Common myeloid progenitor, CD34-positive (primary cell): ENCODE measurements around the gene KDM1B.
A peak's percentile ranks its signal among the peaks of the same experiment; 100 is the strongest.

Source experiments
- CTCF ChIA-PET: fragments of 350-600 bp; sonication (Branson Sonifier 250); formaldehyde crosslinking; loops from one replicate; lab custom pipeline; 2021; ENCODE audit warnings: antibody characterized with exemption; lab: Charles Lee
- POLR2A ChIA-PET: fragments of 350-600 bp; sonication (Branson Sonifier 250); formaldehyde crosslinking; loops from one replicate; lab custom pipeline; 2021; ENCODE audit warnings: antibody characterized with exemption; lab: Charles Lee
- DNase-seq, 3 donors: peaks; one replicate each; pipeline versions ENCODE4 v3.0.0 to v3.0.0-alpha.2; 2013
- H3K27ac ChIP-seq, 2 experiments: 1 replicate in 1 of 2; 2 replicates in 1 of 2; pipeline ENCODE4 v1.7.0; 2013; ENCODE audit warnings: inconsistent platforms in 2 of 2, low read length in 2 of 2, mild to moderate bottlenecking in 2 of 2, low read depth in 1 of 2, moderate library complexity in 1 of 2; ENCODE audit not compliant: severe bottlenecking in 2 of 2, insufficient read depth in 1 of 2, poor library complexity in 1 of 2
- H3K27me3 ChIP-seq, 5 experiments: replicated peaks in 2 of 5; 1 replicate in 3 of 5; 2 replicates in 2 of 5; pipeline versions ENCODE4 v1.6.1 to v1.7.0; 2013; ENCODE audit warnings: low read length in 4 of 5, mild to moderate bottlenecking in 2 of 5, moderate library complexity in 2 of 5, inconsistent platforms in 1 of 5; ENCODE audit not compliant: insufficient read depth in 5 of 5, control insufficient read depth in 4 of 5
- H3K36me3 ChIP-seq, 4 experiments: 1 replicate in 2 of 4; 2 replicates in 2 of 4; pipeline versions ENCODE4 v1.6.1 to v1.7.0; 2013; ENCODE audit warnings: low read length in 3 of 4, control low read depth in 1 of 4, mild to moderate bottlenecking in 1 of 4; ENCODE audit not compliant: control insufficient read depth in 4 of 4, insufficient read depth in 4 of 4
- H3K4me1 ChIP-seq, 4 experiments: 1 replicate in 3 of 4; 2 replicates in 1 of 4; pipeline versions ENCODE4 v1.6.1 to v1.7.1; 2013; ENCODE audit warnings: low read length in 3 of 4, mild to moderate bottlenecking in 3 of 4, control low read depth in 1 of 4, inconsistent platforms in 1 of 4, moderate library complexity in 1 of 4; ENCODE audit not compliant: control insufficient read depth in 4 of 4, insufficient read depth in 4 of 4; ENCODE audit errors: control extremely low read depth in 1 of 4
- H3K4me3 ChIP-seq, 7 experiments: 1 replicate in 4 of 7; 2 replicates in 3 of 7; pipeline versions ENCODE4 v1.5.1 to v1.7.0; 2013; ENCODE audit warnings: mild to moderate bottlenecking in 7 of 7, low read length in 6 of 7, moderate library complexity in 6 of 7, inconsistent platforms in 2 of 7, low read depth in 2 of 7, control low read depth in 1 of 7; ENCODE audit not compliant: insufficient read depth in 4 of 7, control insufficient read depth in 1 of 7; ENCODE audit errors: extremely low read depth in 1 of 7
- H3K9me3 ChIP-seq, 5 experiments: 1 replicate in 4 of 5; 2 replicates in 1 of 5; pipeline versions ENCODE4 v1.6.1 to v1.7.1; 2013; ENCODE audit warnings: low read length in 4 of 5, mild to moderate bottlenecking in 2 of 5, inconsistent platforms in 1 of 5, low read depth in 1 of 5, moderate library complexity in 1 of 5; ENCODE audit not compliant: control insufficient read depth in 4 of 5, insufficient read depth in 2 of 5; ENCODE audit errors: control extremely low read depth in 1 of 5
- WGBS: methylation state at CpG from one replicate; pipeline ENCODE4 v1.1.5; 2013; ENCODE audit not compliant: insufficient coverage; 5-methylcytosine and 5-hydroxymethylcytosine counted together

KDM1B gene

DNA sequence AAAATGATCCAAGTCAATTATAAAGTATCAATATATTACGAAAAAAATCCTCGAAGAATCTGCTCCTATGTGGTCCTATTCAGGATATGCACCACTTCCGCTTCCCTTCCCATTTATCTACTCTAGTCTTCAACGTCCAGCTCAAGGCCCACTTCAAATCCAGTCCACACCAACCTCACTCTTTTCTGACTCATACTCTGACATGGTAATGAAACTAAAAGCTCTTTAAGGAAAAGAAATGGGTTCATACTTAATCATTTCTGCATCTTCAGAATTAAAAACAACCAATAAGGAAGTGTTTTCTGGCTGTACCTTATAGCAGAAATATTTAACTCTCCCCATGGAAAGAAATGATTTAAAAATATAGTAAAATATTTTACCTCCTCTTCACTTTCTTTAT lies 94.0 kb downstream of the KDM1B start:
- Histone ChIP-seq H3K9me3 (no peaks in the 10 kb centered on the region), H3K4me3 (no peak overlapping the region), H3K36me3 (peaks cover 24 to 78% (median 56%) of the 10 kb centered on the region in 4 experiments), H3K27me3 (no peaks in the 10 kb centered on the region), H3K4me1 (no peaks in the 10 kb centered on the region), H3K27ac (peak overlapping the region in 1 of 2 experiments; percentile 15)
- WGBS, result 89% methylated on average over 3 of the region's 4 CpGs
- CTCF ChIA-PET, result no interaction called here
- POLR2A ChIA-PET, result no interaction called here
- DNase-seq, result no peak

DNA sequence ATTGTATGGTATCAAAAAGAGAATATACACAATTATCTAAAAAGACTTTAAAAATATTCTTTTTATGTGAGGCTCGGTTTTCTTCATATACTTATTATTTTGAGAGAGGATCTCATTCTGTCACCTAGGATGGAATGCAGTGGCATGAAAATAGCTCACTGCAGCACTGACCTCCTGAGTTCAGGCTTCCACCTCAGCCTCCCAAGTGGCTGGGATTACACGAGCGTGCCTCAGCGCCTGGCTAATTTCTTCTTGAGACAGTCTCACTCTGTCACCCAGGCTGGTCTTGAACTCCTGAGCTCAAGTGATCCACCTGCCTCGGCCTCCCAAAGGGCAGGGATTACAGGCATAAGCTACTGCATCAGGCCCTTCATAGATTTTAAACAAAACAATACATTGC lies 98.4 kb downstream of the KDM1B start:
- CTCF ChIA-PET, result no interaction called here
- Histone ChIP-seq H3K36me3 (peaks cover 30 to 74% (median 51%) of the 10 kb centered on the region in 4 experiments), H3K4me1 (no peaks in the 10 kb centered on the region), H3K27ac (no peak overlapping the region), H3K9me3 (no peaks in the 10 kb centered on the region), H3K4me3 (no peak overlapping the region), H3K27me3 (no peaks in the 10 kb centered on the region)
- DNase-seq, result no peak
- POLR2A ChIA-PET, result interaction anchor here (0.6 kb wide), 1 partner anchor 48 kb away, joined by 5 read pairs; no protein-coding TSS in a partner anchor
- 98% methylated on average over 4 of the region's 5 CpGs for WGBS

DNA sequence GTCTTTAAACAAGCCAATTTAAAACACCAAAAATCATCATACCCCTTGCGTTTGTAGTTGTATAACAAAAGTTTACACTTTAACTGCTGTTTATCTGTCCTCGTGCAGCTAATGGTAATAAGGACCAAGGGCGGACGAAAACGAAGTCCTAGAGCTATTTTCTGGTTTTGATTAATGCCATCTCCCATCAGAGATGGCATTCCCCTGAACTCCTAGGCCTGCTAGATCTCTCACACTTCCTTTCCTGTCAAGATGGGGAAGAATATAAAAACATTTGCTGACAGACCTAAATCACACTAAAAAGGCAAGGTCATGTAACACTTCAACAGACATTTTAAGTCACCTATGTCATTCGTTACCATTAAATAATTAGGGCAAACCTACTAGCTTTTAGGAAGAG lies 99.6 kb downstream of the KDM1B start:
- no peaks in the 10 kb centered on the region for H3K9me3 ChIP-seq
- POLR2A ChIA-PET, result no interaction called here
- CTCF ChIA-PET, result interaction anchor here (0.9 kb wide), 1 partner anchor 18 kb away, joined by 3 read pairs; no protein-coding TSS in a partner anchor
- peak overlapping the region in 1 of 2 experiments; percentile 41 for H3K27ac ChIP-seq
- peaks cover 24 to 71% (median 44%) of the 10 kb centered on the region in 4 experiments for H3K36me3 ChIP-seq
- H3K27me3 ChIP-seq, result no peaks in the 10 kb centered on the region
- whole genome bisulfite sequencing, result 84% methylated on average over 3 of the region's 6 CpGs
- H3K4me3 ChIP-seq, result no peak overlapping the region
- no peak for DNase-seq
- H3K4me1 ChIP-seq, result peaks cover 0 to 4% (median 0%) of the 10 kb centered on the region in 4 experiments

DNA sequence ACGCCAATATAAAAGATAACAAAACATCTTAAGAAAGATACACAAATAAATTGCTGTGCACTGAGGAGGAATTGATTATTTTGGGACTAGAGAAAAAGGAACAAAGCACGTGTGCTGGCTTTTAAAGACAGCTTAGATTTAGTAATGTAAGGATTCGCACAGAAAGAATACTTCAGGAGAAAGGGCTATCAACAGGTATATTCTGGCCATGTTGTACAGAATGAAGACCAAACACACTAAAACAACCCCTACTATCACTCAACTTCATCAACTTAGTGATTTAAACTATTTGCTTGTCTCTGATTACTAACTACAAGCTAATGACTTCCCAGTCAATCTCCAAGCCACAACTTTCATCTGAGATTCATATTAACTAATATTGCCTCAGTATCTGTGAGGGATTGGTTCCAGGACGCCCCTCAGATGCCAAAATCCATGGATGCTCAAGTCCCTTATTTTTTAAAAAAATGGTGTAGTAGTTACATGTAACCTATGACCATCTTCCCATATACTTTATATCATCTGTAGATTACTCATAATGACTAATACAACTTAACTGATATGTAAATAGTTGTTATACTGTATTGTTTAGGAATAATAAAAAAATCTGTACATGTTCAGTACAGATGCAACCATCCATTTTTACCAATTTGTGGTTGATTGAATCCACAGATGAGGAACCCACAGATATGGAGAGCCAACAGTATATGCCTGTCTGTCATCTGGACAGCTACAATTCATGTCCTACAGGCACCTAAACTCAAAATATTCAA lies 104.6 kb downstream of the KDM1B start:
- no peaks in the 10 kb centered on the region for H3K9me3 ChIP-seq
- H3K4me3 ChIP-seq, result no peak overlapping the region
- peaks cover 5 to 38% (median 27%) of the 10 kb centered on the region in 4 experiments for H3K4me1 ChIP-seq
- ChIA-PET POLR2A (interaction anchor here (0.6 kb wide), 1 partner anchor 730 kb away, joined by 3 read pairs; no protein-coding TSS in a partner anchor), CTCF (no interaction called here)
- H3K27me3 ChIP-seq, result no peaks in the 10 kb centered on the region
- peaks cover 12 to 57% (median 22%) of the 10 kb centered on the region in 4 experiments for H3K36me3 ChIP-seq
- no CpG with 5 or more reads among the region's 4 CpGs for WGBS
- no peak for DNase-seq
- no peak overlapping the region for H3K27ac ChIP-seq

DNA sequence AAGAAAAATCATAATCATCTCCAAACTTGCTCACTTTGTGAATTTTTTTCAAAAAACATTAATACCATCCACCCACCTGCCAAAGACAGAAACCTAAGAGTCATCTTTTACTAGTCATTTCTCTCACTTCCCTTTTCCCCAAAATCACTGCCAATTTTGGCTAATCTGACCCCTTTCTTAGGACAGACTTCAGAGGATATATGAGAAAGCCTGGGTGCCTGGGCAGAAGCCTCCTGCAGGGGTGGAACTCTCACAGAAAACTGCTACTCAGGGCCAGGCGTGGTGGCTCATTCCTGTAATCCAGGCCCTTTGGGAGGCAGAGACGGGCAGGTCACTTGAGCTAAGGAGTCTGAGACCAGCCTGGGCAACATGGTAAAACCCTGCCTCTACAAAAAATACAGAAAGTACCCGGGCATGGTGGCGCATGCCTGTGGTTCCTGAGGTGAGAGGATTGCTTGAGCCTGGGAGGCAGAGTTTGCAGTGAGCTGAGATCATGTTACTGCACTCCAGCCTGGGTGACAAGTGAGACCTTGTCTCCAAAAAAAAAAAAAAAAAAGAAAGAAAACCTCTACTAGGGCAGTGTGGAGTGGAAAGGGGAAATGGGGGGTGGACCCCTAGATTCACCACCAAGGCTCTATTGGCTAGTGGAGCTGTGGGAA lies 105.4 kb downstream of the KDM1B start:
- peaks cover 10 to 50% (median 16%) of the 10 kb centered on the region in 4 experiments for H3K36me3 ChIP-seq
- ChIA-PET POLR2A (no interaction called here), CTCF (no interaction called here)
- H3K27ac ChIP-seq, result no peak overlapping the region
- H3K9me3 ChIP-seq, result peaks cover 0 to 3% (median 0%) of the 10 kb centered on the region in 5 experiments
- DNase-seq, result peak; percentile 8 to 56 (median 45)
- no peaks in the 10 kb centered on the region for H3K27me3 ChIP-seq
- 93% methylated on average over 2 of the region's 4 CpGs for WGBS
- H3K4me1 ChIP-seq, result peaks cover 9 to 41% (median 33%) of the 10 kb centered on the region in 4 experiments
- H3K4me3 ChIP-seq, result peak overlapping the region in 1 of 7 experiments; percentile 19

DNA sequence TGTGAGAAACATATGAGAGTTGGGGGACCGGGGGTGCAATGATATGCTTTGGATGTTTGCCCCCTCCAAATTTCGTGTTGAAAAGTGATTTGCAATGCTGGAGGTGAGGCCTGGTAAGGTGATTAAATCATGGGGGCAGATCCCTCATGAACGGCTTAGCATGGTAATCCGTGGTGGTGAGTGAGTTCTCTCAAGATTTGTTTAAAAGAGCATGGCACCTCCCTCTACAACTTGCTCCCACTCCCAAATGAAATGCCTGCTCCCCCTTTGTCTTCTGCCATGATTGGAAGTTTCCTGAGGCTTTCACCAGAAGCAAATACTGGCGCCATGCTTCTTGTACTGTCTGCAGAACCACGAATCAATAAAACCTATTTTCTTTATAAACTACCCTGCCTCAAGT lies 106.7 kb downstream of the KDM1B start:
- no peak overlapping the region for H3K27ac ChIP-seq
- peaks cover 5 to 39% (median 11%) of the 10 kb centered on the region in 4 experiments for H3K36me3 ChIP-seq
- ChIA-PET CTCF (interaction anchor here (1.5 kb wide), 1 partner anchor 11 kb away, joined by 3 read pairs; no protein-coding TSS in a partner anchor), POLR2A (no interaction called here)
- peak overlapping the region in 1 of 7 experiments; percentile 94 for H3K4me3 ChIP-seq
- H3K27me3 ChIP-seq, result no peaks in the 10 kb centered on the region
- WGBS, result 92% methylated on average over 4 of the region's 6 CpGs
- peaks cover 9 to 41% (median 33%) of the 10 kb centered on the region in 4 experiments for H3K4me1 ChIP-seq
- H3K9me3 ChIP-seq, result peaks cover 0 to 14% (median 0%) of the 10 kb centered on the region in 5 experiments
- no peak for DNase-seq
